ENCODE results near the gene CXCR1. TPM values are rescaled to one million over a fixed set of nuclear protein-coding genes. Genes with fewer than 3 reads are reported as not detected.

CXCR1 gene
- total RNA-seq, 2 experiments from 2014 or later: not detected

GRCh38 chr2:218155953-218156479 lies 10.7 kb downstream of the CXCR1 start:
- H3K4me2 ChIP-seq (ENCODE audit: low read length): no peak overlapping the region
- no peaks in the 10 kb centered on the region for H3K79me2 ChIP-seq (ENCODE audit: insufficient read depth, low read depth, low read length)
- H2AFZ ChIP-seq (ENCODE audit: low read length): no peak overlapping the region
- CTCF ChIA-PET (ENCODE audit: unreplicated experiment): no interaction called here
- no peak overlapping the region for H3K27ac ChIP-seq (ENCODE audit: low read depth, low read length, poor library complexity, severe bottlenecking)
- intact Hi-C loops (cut with micrococcal nuclease; ENCODE audit: unreplicated experiment): no loop called here
- no peaks in the 10 kb centered on the region for H3K4me1 ChIP-seq (ENCODE audit: insufficient read depth, low read length, poor library complexity, severe bottlenecking)
- BruUV-seq (replicated peaks): no TSS peak
- H3K9me2 ChIP-seq (ENCODE audit: insufficient read depth, low read length): no peaks in the 10 kb centered on the region
- no peak for DNase-seq (ENCODE audit: low spot score)
- TF ChIP-seq EZH2phosphoT487 (IDR thresholded peaks at IDR 0.05; ENCODE audit: borderline replicate concordance, low read depth, low read length): no peak
- TF ChIP-seq CTCF (conservative IDR thresholded peaks at IDR 0.05; ENCODE audit: low read length): no peak
- no peak overlapping the region for H3K4me3 ChIP-seq (ENCODE audit: low read depth, low read length, poor library complexity, severe bottlenecking)
- no peaks in the 10 kb centered on the region for H4K20me1 ChIP-seq (ENCODE audit: insufficient read depth, low read length)
- H3K9me3 ChIP-seq (ENCODE audit: low read length): no peaks in the 10 kb centered on the region
- H3K36me3 ChIP-seq (ENCODE audit: insufficient read depth, low read length): no peaks in the 10 kb centered on the region
- POLR2A ChIA-PET: no interaction called here

- H3K4me2 ChIP-seq (ENCODE audit: low read length): no peak overlapping the region
- H3K9me2 ChIP-seq (ENCODE audit: insufficient read depth, low read length): no peaks in the 10 kb centered on the region
- no peak for DNase-seq (ENCODE audit: low spot score)
- no peaks in the 10 kb centered on the region for H3K36me3 ChIP-seq (ENCODE audit: insufficient read depth, low read length)
- no peak overlapping the region for H3K27ac ChIP-seq (ENCODE audit: low read depth, low read length, poor library complexity, severe bottlenecking)
- BruUV-seq (replicated peaks): no TSS peak
- no peaks in the 10 kb centered on the region for H3K79me2 ChIP-seq (ENCODE audit: insufficient read depth, low read depth, low read length)
- H3K4me3 ChIP-seq (ENCODE audit: low read depth, low read length, poor library complexity, severe bottlenecking): no peak overlapping the region
- H3K4me1 ChIP-seq (ENCODE audit: insufficient read depth, low read length, poor library complexity, severe bottlenecking): no peaks in the 10 kb centered on the region
- POLR2A ChIA-PET: no interaction called here
- no peaks in the 10 kb centered on the region for H3K9me3 ChIP-seq (ENCODE audit: low read length)
- H4K20me1 ChIP-seq (ENCODE audit: insufficient read depth, low read length): no peaks in the 10 kb centered on the region
- intact Hi-C loops (cut with micrococcal nuclease; ENCODE audit: unreplicated experiment): no loop called here
- no peak overlapping the region for H2AFZ ChIP-seq (ENCODE audit: low read length)
- TF ChIP-seq EZH2phosphoT487 (IDR thresholded peaks at IDR 0.05; ENCODE audit: borderline replicate concordance, low read depth, low read length) (no peak), CTCF (conservative IDR thresholded peaks at IDR 0.05; ENCODE audit: low read length) (no peak)
- CTCF ChIA-PET (ENCODE audit: unreplicated experiment): no interaction called here
Observed at GRCh38 chr2:218152777-218153176, 14.0 kb downstream of the CXCR1 start.

GRCh38 chr2:218152172-218152571 lies 14.6 kb downstream of the CXCR1 start:
- H3K9me2 ChIP-seq (ENCODE audit: insufficient read depth, low read length): no peaks in the 10 kb centered on the region
- no peak for DNase-seq (ENCODE audit: low spot score)
- H3K79me2 ChIP-seq (ENCODE audit: insufficient read depth, low read depth, low read length): no peaks in the 10 kb centered on the region
- no peak overlapping the region for H2AFZ ChIP-seq (ENCODE audit: low read length)
- H3K4me3 ChIP-seq (ENCODE audit: low read depth, low read length, poor library complexity, severe bottlenecking): no peak overlapping the region
- no peaks in the 10 kb centered on the region for H4K20me1 ChIP-seq (ENCODE audit: insufficient read depth, low read length)
- ChIA-PET POLR2A (interaction anchor here (1.3 kb wide), 1 partner anchor 10 kb away, joined by 4 read pairs; no protein-coding TSS in a partner anchor), CTCF (ENCODE audit: unreplicated experiment) (no interaction called here)
- no peak overlapping the region for H3K27ac ChIP-seq (ENCODE audit: low read depth, low read length, poor library complexity, severe bottlenecking)
- H3K9me3 ChIP-seq (ENCODE audit: low read length): no peaks in the 10 kb centered on the region
- BruUV-seq (replicated peaks): no TSS peak
- TF ChIP-seq CTCF (conservative IDR thresholded peaks at IDR 0.05; ENCODE audit: low read length) (no peak), EZH2phosphoT487 (IDR thresholded peaks at IDR 0.05; ENCODE audit: borderline replicate concordance, low read depth, low read length) (no peak)
- no peak overlapping the region for H3K4me2 ChIP-seq (ENCODE audit: low read length)
- intact Hi-C loops (cut with micrococcal nuclease; ENCODE audit: unreplicated experiment): no loop called here
- no peaks in the 10 kb centered on the region for H3K36me3 ChIP-seq (ENCODE audit: insufficient read depth, low read length)
- no peaks in the 10 kb centered on the region for H3K4me1 ChIP-seq (ENCODE audit: insufficient read depth, low read length, poor library complexity, severe bottlenecking)
